Left kidney (tissue), 2 donors: ENCODE data around the gene SERPINB8. TPM values are rescaled to one million over a fixed set of nuclear protein-coding genes. Genes with fewer than 3 reads are reported as not detected.

Experiments used
- DNase-seq: peaks from one replicate; pipeline ENCODE4 v3.0.0-alpha.2; 2013
- polyA plus RNA-seq: library from polyadenylated mRNA; unstranded; fragments of 120-200 nt; gene quantifications from one replicate; pipeline ENCODE4 v1.2.1, GENCODE V29; 2013; ENCODE audit not compliant: insufficient read length

The SERPINB8 gene
- polyA plus RNA-seq, 1 donor: 3.4 TPM

GRCh38 chr18:64017870-64018269, 48.0 kb downstream of the SERPINB8 start:
- peak; percentile 57 for DNase-seq

- no peak for DNase-seq
These were observed 50.3 kb downstream of the SERPINB8 start for GRCh38 chr18:64019922-64020756.

- no peak for DNase-seq
These were observed 56.5 kb downstream of the SERPINB8 start for GRCh38 chr18:64026350-64026749.

DNA sequence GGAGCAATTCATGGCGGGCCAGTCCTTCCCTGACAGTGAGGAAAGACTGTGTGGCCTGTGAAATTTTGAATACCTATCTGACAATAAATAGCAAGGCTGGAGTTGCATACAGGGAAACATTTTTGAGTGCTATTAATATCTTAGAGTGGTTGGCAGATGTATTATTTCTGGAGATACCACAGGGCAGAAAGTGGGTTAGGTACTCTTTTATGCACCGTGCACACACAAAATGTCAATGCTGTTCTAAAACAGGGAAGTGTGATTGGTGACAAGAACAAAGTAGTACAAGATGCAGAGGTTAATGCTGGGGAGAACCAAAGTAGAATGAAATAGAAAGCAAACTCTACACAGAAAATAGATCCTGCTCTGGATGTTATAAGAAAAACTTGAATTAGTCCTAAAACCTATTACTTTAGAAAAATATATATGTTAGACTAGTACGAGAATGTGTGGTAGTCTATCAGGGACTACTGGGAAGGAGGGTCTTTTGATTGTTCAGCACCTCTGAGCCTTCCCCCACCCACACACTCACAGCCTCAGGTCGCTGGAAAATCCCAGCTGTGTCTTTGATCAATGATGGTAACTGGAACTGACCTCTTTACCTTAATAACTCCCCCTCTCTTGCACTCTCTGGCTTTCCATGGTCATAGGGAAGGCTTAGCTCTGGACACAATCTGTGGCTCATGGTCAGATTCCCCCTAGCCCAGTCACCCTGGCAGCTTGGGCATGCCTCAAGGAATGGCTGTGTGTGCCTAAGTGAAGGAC, 58.2 kb downstream of the SERPINB8 start:
- no peak for DNase-seq

GRCh38 chr18:64029096-64029495, 59.2 kb downstream of the SERPINB8 start:
- DNase-seq: no peak

DNA sequence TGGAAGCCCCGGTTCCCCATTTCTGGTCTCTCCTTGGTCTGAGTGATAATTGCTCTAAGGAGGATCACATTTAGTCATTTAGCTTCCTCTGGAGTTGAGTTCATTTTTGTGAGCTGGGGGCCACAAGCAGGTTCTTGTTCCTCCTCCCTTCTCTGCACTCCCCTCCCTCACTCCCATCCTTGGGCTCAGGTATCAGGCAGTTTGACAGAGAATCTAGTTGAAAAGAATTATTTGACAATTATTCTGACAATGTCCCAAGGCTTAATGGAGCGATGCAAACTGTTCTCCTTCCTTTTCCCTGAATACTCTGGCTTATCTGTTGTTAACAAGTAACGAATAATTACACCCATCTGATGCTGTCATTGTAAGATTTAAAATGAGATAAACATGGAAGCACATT, 61.5 kb downstream of the SERPINB8 start:
- peak; percentile 27 for DNase-seq

DNA sequence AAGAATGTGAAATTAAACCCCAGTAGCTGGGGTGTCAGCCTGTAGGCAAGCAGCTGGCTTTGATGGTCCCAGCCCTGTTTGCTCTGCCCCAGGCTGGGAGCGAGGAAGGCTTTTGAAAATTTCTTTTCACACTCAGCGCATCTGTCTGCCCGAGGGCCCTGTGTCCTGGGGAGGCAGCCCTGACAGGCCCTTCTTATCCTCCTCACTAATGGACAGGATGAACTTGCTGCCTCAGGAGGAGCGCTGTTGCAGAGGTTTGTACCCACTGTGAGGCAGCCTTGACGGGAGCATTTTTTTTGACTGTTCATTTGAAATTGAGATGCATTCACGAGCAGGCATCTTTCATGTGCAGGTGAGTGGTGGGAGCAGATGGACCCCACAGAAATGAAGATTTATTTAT, 62.4 kb downstream of the SERPINB8 start:
- DNase-seq: no peak

DNA sequence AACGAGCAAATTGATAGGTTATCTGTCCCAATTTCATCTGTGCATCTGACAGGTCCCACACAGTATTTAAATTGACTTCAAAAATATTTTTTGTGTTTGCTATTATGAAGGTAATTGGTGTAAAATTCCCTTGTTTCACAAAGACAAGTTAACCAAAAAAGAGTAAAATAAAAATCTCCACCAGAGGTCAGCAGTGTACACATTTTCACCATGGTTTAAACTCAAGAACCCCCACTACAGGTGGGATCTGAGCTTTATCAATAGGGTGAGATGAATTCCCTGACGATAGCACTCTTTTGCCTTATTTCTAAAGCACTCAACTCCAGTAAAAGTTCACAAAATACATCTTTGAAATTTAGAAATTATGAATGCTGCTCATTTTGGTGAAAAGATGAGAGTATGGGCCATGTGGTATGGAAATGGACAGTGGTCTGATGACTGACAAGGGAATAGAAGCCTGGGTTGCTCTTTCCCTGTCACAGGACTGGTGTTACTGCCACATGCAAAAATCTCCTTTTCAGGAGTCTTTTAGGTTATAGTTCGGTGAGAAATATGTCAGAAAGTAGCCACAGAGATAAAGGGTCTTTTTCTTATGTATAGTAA, 68.0 kb downstream of the SERPINB8 start:
- peak; percentile 44 for DNase-seq

Other genes starting within 250 kb of the SERPINB8 start
- gene SERPINB7, start 194.7 kb upstream of the SERPINB8 start, polyA plus RNA-seq: 1.0 TPM
- gene SERPINB2, start 82.4 kb upstream of the SERPINB8 start, polyA plus RNA-seq: 0.10 TPM
- gene SERPINB10, start 62.1 kb upstream of the SERPINB8 start, polyA plus RNA-seq: 0.27 TPM
- 3.6 TPM for gene HMSD, start 20.8 kb upstream of the SERPINB8 start, polyA plus RNA-seq
- 3.6 TPM for gene LINC00305, start 179.0 kb downstream of the SERPINB8 start, polyA plus RNA-seq